Panc1 (cell line): Measurements from ENCODE around the gene DCAF17. TPM values are rescaled to one million over a fixed set of nuclear protein-coding genes. Genes with fewer than 3 reads are reported as not detected.

Experiments
- ATAC-seq: fragments of 200-7000 bp; cut with Tn5 transposase; 2 replicates; pipeline ENCODE4 v1.9.1; 2020; ENCODE audit warnings: mild to moderate bottlenecking, moderate library complexity
- BruUV-seq: library from RNA; stranded (reverse); fragments of 400-500 nt; replicated peaks from 2 replicates; lab custom pipeline; 2021; lab: Mats Ljungman, UMichigan
- CTCF ChIA-PET: fragments of 300-600 bp; sonication (Branson Sonifier 250); formaldehyde crosslinking; loops from one replicate; lab custom pipeline; 2022; ENCODE audit warnings: antibody characterized with exemption; lab: Charles Lee
- POLR2A ChIA-PET: fragments of 300-600 bp; sonication (Branson Sonifier 250); formaldehyde crosslinking; loops from one replicate; lab custom pipeline; 2022; ENCODE audit warnings: antibody characterized with exemption; lab: Charles Lee
- DNase-seq: peaks from one replicate; pipeline ENCODE4 v3.0.0-alpha.2; 2010; ENCODE audit warnings: low read depth, low spot score
- H3K27ac ChIP-seq: 2 replicates; pipeline ENCODE4 v1.5.1; 2011; ENCODE audit warnings: mild to moderate bottlenecking, low read length, inconsistent platforms
- H3K27me3 ChIP-seq: fragments of 200-500 bp; sonication (Bioruptor generic); 2 replicates; pipeline ENCODE4 v1.6.0; 2014; ENCODE audit warnings: low read length, inconsistent platforms; ENCODE audit not compliant: control insufficient read depth, insufficient read depth
- H3K36me3 ChIP-seq: fragments of 200-500 bp; sonication (Bioruptor generic); 2 replicates; pipeline ENCODE4 v1.5.1; 2014; ENCODE audit warnings: inconsistent platforms, mild to moderate bottlenecking, low read length, moderate library complexity; ENCODE audit not compliant: control insufficient read depth, insufficient read depth
- H3K4me1 ChIP-seq: 2 replicates; pipeline ENCODE4 v1.5.1; 2011; ENCODE audit warnings: inconsistent platforms, mild to moderate bottlenecking, low read length, moderate library complexity; ENCODE audit not compliant: control insufficient read depth, insufficient read depth
- H3K4me3 ChIP-seq, 2 experiments: 2 replicates each; pipeline ENCODE4 v1.5.1; 2011 to 2012; ENCODE audit warnings: low read depth in 2 of 2, low read length in 2 of 2, mild to moderate bottlenecking in 2 of 2, inconsistent platforms in 1 of 2, moderate library complexity in 1 of 2
- H3K9me3 ChIP-seq: fragments of 200-500 bp; sonication (Bioruptor generic); 2 replicates; pipeline ENCODE4 v1.5.1; 2014; ENCODE audit warnings: low read depth, mild to moderate bottlenecking, inconsistent platforms, low read length, moderate library complexity; ENCODE audit not compliant: control insufficient read depth, insufficient read depth
- POLR2AphosphoS5 ChIP-seq: IDR thresholded peaks from 2 replicates; pipeline ENCODE4 v1.6.1; 2012; ENCODE audit warnings: mild to moderate bottlenecking, low read depth, low read length, moderate library complexity
- REST ChIP-seq, 2 experiments: IDR thresholded peaks; 2 replicates each; pipeline ENCODE4 v1.6.1; 2011 to 2012; ENCODE audit warnings: low read depth in 2 of 2, control low read depth in 1 of 2, low read length in 1 of 2, mild to moderate bottlenecking in 1 of 2, moderate library complexity in 1 of 2; ENCODE audit not compliant: insufficient read depth in 1 of 2
- SIN3A ChIP-seq: IDR thresholded peaks from 2 replicates; pipeline ENCODE4 v1.6.1; 2012; ENCODE audit warnings: low read depth, mild to moderate bottlenecking, low read length, moderate library complexity, borderline replicate concordance; ENCODE audit not compliant: insufficient read depth
- TCF7L2 ChIP-seq: IDR thresholded peaks from 2 replicates; pipeline ENCODE4 v1.6.1; 2011; ENCODE audit warnings: mild to moderate bottlenecking, low read depth, low read length, inconsistent platforms
- in situ Hi-C: cut with HindIII; loops from 2 replicates; pipeline ENCODE4 v1.10.0; 2016; ENCODE audit warnings: low sequenced_read_pairs, low pct_unique_long_range_greater_than_20kb
- intact Hi-C: fragments of 100-400 bp; cut with micrococcal nuclease; formaldehyde crosslinking; loops from one replicate; pipeline ENCODE4 v1.10.0; 2022; ENCODE audit not compliant: unreplicated experiment
- total RNA-seq: library from RNA; stranded (reverse); gene quantifications from one replicate; pipeline ENCODE4 v1.2.1, GENCODE V29; 2021; ENCODE audit not compliant: unreplicated experiment
- TF ChIP-seq, protein P1 (sequence below): fragments of 450-650 bp; IDR thresholded peaks from 2 replicates; pipeline ENCODE4 v1.5.1; 2017; ENCODE audit warnings: mild to moderate bottlenecking

DCAF17 gene
- total RNA-seq, 1 experiment from 2014 or later, result 19.0 TPM

DNA sequence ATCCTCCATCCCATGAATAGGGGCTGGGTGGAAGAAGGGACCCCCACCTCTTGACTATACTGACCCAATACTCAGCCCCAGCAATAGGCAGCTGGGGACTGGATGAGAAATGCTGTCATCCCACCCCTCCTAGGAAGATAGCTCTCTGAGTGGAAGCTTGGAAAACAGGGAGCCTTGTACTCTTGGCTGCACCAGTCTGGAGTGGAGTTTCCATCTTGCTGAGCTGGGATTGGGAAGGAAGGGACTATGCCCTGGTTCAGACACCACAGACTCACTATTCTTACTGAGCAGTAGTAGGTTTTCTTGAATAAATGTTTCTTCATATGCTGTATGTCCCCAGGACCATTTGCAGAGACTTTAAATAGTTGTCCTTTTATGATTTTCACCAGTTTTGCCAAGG lies 7.4 kb downstream of the DCAF17 start:
- Histone ChIP-seq H3K36me3 (peaks cover 10% of the 10 kb centered on the region; the same call in 1 of the 2 replicates), H3K4me3 (no peak overlapping the region), H3K4me1 (no peaks in the 10 kb centered on the region), H3K9me3 (no peaks in the 10 kb centered on the region), H3K27me3 (no peaks in the 10 kb centered on the region), H3K27ac (no peak overlapping the region)
- no peak for TF ChIP-seq TCF7L2
- no peak for TF ChIP-seq POLR2AphosphoS5
- DNase-seq, result no peak
- BruUV-seq, result no TSS peak
- intact Hi-C loops, result no loop called here
- ChIA-PET POLR2A (no interaction called here), CTCF (no interaction called here)
- ATAC-seq, result no peak
- in situ Hi-C loops, result no loop called here

DNA sequence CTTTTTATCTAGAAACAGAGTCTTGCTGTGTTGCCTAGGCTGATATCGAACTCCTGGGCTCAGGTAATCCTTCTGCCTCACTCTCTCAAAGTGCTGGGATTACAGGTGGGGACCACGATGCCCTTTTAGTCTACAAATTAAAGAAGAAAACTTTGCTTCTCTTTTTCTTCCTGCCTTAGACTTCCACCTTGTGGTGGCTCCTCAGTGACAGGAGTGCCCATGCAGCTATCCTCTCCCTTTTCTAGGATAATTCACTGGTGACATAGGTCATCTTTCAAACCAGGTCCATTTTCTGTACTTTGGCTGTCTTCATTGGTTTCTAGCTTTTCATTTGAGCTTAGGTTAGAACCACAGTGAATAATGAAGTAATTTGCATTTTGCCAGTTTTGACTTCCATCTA lies 13.6 kb downstream of the DCAF17 start:
- intact Hi-C loops, result no loop called here
- POLR2A ChIA-PET, result no interaction called here
- no peak for ATAC-seq

GRCh38 chr2:171451074-171451473 lies 17.0 kb downstream of the DCAF17 start:
- Histone ChIP-seq H3K27ac (no peak overlapping the region), H3K27me3 (no peaks in the 10 kb centered on the region)
- CTCF ChIA-PET, result interaction anchor here (0.6 kb wide), 1 partner anchor 11 kb away, joined by 3 read pairs; no protein-coding TSS in a partner anchor

More for the DNA sequence above, 13.6 kb downstream of the DCAF17 start:
- DNase-seq, result no peak
- Histone ChIP-seq H3K9me3 (no peaks in the 10 kb centered on the region), H3K4me1 (no peaks in the 10 kb centered on the region), H3K36me3 (peaks cover 22% of the 10 kb centered on the region), H3K27me3 (no peaks in the 10 kb centered on the region), H3K27ac (no peak overlapping the region), H3K4me3 (no peak overlapping the region)
- TF ChIP-seq TCF7L2, result no peak
- TF ChIP-seq, protein P1, sequence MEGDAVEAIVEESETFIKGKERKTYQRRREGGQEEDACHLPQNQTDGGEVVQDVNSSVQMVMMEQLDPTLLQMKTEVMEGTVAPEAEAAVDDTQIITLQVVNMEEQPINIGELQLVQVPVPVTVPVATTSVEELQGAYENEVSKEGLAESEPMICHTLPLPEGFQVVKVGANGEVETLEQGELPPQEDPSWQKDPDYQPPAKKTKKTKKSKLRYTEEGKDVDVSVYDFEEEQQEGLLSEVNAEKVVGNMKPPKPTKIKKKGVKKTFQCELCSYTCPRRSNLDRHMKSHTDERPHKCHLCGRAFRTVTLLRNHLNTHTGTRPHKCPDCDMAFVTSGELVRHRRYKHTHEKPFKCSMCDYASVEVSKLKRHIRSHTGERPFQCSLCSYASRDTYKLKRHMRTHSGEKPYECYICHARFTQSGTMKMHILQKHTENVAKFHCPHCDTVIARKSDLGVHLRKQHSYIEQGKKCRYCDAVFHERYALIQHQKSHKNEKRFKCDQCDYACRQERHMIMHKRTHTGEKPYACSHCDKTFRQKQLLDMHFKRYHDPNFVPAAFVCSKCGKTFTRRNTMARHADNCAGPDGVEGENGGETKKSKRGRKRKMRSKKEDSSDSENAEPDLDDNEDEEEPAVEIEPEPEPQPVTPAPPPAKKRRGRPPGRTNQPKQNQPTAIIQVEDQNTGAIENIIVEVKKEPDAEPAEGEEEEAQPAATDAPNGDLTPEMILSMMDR, result peak; percentile 31; the same call in 1 of the 2 replicates
- in situ Hi-C loops, result no loop called here
- BruUV-seq, result no TSS peak
- CTCF ChIA-PET, result no interaction called here

More at GRCh38 chr2:171451074-171451473, 17.0 kb downstream of the DCAF17 start:
- intact Hi-C loops (no loop called here), in situ Hi-C loops (no loop called here)
- Histone ChIP-seq H3K4me3 (no peak overlapping the region), H3K4me1 (no peaks in the 10 kb centered on the region), H3K9me3 (no peaks in the 10 kb centered on the region), H3K36me3 (peaks cover 17% of the 10 kb centered on the region)
- BruUV-seq, result no TSS peak
- DNase-seq, result no peak
- no peak for ATAC-seq
- POLR2A ChIA-PET, result no interaction called here
- TF ChIP-seq TCF7L2 (no peak), REST (IDR thresholded peaks at IDR 0.05; ENCODE audit: insufficient read depth in 1 of 2, low read depth in 2 of 2, low read length in 1 of 2) (no peak), SIN3A (no peak), POLR2AphosphoS5 (no peak)
- TF ChIP-seq, protein P1, result no peak
